ENCODE measurements around the gene CEPT1.

DNA sequence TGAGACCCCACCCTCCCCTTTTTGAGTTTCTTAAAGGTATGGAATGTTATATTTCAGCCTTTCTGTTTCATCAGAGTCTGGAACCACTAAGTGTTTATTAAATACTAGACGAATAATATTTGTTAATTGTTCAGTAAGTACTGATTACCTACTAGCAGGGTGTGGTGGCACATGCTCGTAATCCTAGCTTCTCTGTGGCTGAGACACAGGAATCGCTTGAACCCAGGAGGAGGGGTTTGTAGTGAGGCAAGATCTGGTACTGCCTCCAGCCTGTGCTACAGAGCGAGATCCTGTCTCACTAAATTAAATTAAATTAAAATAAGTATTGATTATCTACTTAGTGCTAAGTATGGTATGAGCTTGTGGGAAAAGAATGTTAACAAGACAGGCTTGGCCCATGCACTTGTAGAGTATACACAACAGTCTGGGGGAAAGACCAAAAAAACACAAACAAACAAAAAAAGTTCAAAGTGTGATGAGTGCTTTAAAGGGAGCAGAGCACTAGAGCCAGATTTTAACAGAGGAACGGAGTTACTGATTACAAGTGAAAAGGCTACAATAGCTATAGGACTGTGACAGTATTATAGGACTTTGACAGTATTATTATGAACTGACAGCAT, 2.4 kb downstream of the CEPT1 start:
- TF ChIP-seq, protein P1, sequence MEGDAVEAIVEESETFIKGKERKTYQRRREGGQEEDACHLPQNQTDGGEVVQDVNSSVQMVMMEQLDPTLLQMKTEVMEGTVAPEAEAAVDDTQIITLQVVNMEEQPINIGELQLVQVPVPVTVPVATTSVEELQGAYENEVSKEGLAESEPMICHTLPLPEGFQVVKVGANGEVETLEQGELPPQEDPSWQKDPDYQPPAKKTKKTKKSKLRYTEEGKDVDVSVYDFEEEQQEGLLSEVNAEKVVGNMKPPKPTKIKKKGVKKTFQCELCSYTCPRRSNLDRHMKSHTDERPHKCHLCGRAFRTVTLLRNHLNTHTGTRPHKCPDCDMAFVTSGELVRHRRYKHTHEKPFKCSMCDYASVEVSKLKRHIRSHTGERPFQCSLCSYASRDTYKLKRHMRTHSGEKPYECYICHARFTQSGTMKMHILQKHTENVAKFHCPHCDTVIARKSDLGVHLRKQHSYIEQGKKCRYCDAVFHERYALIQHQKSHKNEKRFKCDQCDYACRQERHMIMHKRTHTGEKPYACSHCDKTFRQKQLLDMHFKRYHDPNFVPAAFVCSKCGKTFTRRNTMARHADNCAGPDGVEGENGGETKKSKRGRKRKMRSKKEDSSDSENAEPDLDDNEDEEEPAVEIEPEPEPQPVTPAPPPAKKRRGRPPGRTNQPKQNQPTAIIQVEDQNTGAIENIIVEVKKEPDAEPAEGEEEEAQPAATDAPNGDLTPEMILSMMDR (conservative IDR thresholded peaks at IDR 0.05), result no peak
- no peak for TF ChIP-seq EZH2 (IDR thresholded peaks at IDR 0.05; ENCODE audit: low read depth)
